Stimulated activated naive CD8-positive, alpha-beta T cell treated with anti-CD3 and anti-CD28 coated beads, Interleukin-15, Interleukin-2, amounts not matched to agents 100 ng/mL and 50 ng/mL, for 24 hours (primary cell): ENCODE data around the gene GRIK5.
"Not testable (repeated sequence)": the region's sequence is repeated elsewhere in the genome, so short reads cannot be mapped to it uniquely, and the experiment has no call there.

Source experiments
- H3K27ac Mint-ChIP-seq: one replicate; pipeline ENCODE4 v1.8.0; 2021; ENCODE audit warnings: mild to moderate bottlenecking, mixed read lengths
- H3K27me3 Mint-ChIP-seq: one replicate; pipeline ENCODE4 v1.8.0; 2021; ENCODE audit warnings: mixed read lengths
- H3K36me3 Mint-ChIP-seq: one replicate; pipeline ENCODE4 v1.8.0; 2021; ENCODE audit warnings: low read depth, mixed read lengths
- H3K4me1 Mint-ChIP-seq: one replicate; pipeline ENCODE4 v1.8.0; 2021; ENCODE audit warnings: low read depth, mixed read lengths
- H3K4me3 Mint-ChIP-seq: one replicate; pipeline ENCODE4 v1.8.0; 2021; ENCODE audit warnings: mild to moderate bottlenecking, mixed read lengths
- H3K9me3 Mint-ChIP-seq: one replicate; pipeline ENCODE4 v1.8.0; 2021; ENCODE audit warnings: mixed read lengths

The GRIK5 gene

DNA sequence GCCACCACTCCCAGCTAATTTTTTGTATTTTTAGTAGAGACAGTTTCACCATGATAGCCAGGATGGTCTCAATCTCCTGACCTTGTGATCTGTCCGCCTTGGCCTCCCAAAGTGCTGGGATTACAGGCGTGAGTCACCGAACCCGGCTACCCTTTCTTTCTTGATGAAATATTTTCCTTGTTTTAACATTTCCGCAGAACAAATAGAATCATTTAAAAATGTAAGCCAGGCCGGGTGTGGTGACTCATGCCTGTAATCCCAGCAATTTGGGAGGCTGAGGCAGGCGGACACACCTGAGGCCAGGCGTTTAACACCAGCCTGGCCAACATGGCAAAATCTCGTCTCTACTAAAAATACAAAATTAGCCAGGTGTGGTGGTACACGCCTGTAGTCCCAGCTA is 30.2 kb upstream of the GRIK5 start:
- not testable (repeated sequence) for H3K27ac Mint-ChIP-seq, H3K27me3 Mint-ChIP-seq, H3K4me1 Mint-ChIP-seq, H3K4me3 Mint-ChIP-seq, H3K9me3 Mint-ChIP-seq
- peaks cover 58% of the 10 kb centered on the region for H3K36me3 Mint-ChIP-seq

DNA sequence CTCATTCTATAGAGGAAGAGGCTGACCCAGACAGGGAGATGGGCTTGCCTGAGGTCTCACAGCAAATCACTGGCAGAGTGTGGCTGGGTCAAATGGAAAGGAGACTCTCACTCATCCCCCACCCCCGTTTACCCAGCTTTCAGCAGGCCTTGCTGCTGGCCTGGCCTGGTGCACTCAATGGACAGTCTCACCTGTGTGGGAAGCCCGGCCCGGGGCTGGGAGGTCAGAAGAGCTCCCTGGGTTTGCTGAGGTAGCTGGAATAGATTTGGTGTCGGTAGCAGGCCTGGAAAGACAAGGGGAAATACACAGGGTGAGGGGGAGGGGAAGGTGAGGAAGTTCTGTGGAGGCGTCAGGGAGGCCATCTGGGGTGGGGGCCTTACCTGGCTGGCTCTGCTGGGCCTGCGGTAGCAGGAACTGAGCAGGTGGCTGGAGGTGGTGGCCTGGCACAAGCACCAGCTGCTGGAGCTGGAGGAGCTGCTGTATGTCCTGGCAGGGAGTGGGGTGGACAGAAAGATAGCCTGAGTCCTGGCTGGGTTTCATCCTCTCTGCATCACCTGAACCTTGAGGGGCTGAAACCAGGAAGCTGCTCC is 29.4 kb upstream of the GRIK5 start:
- Mint-ChIP-seq H3K27ac (no peak overlapping the region), H3K27me3 (no peaks in the 10 kb centered on the region), H3K4me1 (peaks cover 3% of the 10 kb centered on the region), H3K4me3 (no peak overlapping the region), H3K36me3 (peaks cover 58% of the 10 kb centered on the region), H3K9me3 (no peaks in the 10 kb centered on the region)

DNA sequence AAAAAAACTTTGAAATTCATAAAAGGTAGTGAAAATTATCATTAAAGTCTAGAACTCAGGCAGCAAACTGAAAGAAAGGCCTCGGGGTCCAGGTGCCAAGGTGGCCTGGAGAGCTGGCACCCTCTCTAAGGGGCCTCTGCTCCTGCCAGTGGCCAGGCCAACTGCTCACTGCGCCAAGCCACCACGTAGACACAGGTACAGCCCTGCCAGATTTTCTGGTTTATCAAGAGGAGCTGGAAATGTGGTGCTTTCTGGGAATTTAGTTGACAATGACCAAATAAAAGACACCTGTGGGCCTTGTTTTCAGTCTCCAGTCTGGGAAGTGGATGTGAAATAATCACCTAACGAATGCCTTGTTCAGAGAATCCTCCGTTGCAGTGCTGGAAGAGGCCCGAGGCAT is 28.8 kb upstream of the GRIK5 start:
- no peaks in the 10 kb centered on the region for H3K9me3 Mint-ChIP-seq
- H3K27ac Mint-ChIP-seq, result no peak overlapping the region
- H3K36me3 Mint-ChIP-seq, result peaks cover 59% of the 10 kb centered on the region
- no peak overlapping the region for H3K4me3 Mint-ChIP-seq
- peaks cover 3% of the 10 kb centered on the region for H3K4me1 Mint-ChIP-seq
- H3K27me3 Mint-ChIP-seq, result no peaks in the 10 kb centered on the region

DNA sequence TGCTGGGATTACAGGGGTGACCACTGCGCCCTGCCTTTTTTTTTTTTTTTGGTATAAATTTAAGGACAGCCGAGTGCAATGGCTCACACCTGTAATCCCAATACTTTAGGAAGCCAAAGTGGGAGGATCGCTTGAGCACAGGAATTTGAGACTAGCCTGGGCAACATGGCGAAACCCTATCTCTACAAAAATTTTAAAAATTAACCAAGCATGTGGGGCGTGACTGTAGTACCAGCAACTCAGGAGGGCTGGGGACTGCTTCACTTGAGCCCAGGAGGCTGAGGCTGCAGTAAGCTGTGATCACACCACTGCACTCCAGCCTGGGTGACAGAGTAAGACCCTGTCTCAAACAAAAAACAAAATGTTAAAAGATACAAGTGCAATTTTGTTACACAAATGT is 27.5 kb upstream of the GRIK5 start:
- Mint-ChIP-seq H3K9me3 (no peaks in the 10 kb centered on the region), H3K4me3 (no peak overlapping the region), H3K27ac (no peak overlapping the region), H3K4me1 (peaks cover under 1% of the 10 kb centered on the region), H3K27me3 (no peaks in the 10 kb centered on the region), H3K36me3 (peaks cover 51% of the 10 kb centered on the region)

DNA sequence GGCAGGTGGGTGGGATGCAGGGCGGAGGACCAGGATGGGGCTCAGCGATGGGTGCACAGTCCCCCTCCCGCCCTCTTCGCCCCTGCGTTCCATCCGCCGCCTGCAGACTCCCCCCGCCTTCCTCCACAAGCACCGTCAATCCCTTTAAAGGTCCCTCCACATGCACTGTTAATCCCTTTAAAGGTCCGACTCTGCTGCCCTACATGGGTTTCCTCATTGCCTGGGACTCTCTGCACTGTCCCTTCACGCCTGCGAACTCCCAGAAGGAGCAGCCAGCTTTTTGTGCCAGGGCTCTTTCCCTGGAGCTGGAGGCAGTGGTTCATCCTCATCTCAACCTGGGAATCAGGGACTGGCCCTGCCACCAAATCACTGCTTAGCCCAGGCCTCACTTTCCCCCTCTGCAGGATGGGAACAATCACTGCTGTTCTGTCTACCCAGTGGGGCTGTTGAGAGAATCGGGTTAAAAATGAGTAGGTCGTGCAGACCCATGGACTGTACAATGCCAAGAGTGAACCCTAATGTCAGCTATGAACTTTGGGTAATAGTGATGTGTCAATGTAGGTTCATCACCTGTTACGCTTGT is 26.3 kb upstream of the GRIK5 start:
- no peak overlapping the region for H3K4me3 Mint-ChIP-seq

DNA sequence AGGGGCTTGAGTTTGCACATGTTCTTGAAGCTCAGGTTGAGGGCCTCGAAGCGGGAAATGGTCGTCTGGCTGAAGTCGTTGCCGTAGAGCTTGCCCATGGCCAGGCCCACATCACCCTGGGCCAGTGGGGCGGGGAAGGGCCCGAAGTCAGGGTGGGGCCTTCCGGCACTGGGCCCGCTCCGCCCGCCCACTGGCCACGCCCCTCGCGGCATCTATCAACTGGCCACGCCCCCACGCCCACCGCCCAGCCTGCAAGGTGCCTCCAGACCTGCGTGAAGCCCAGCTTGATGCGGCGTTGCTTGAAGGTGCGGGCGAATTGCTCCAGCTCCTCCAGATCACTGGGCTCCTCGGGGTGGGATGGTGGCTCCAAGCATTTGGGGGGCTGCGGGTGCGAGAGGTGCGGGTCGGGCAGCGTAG is 25.8 kb upstream of the GRIK5 start:
- Mint-ChIP-seq H3K36me3 (peaks cover 51% of the 10 kb centered on the region), H3K4me1 (peaks cover 9% of the 10 kb centered on the region), H3K4me3 (no peak overlapping the region)

More for the DNA sequence above, 26.3 kb upstream of the GRIK5 start:
- Mint-ChIP-seq H3K27ac (no peak overlapping the region), H3K9me3 (no peaks in the 10 kb centered on the region), H3K4me1 (peaks cover 4% of the 10 kb centered on the region), H3K36me3 (peaks cover 52% of the 10 kb centered on the region), H3K27me3 (no peaks in the 10 kb centered on the region)

DNA sequence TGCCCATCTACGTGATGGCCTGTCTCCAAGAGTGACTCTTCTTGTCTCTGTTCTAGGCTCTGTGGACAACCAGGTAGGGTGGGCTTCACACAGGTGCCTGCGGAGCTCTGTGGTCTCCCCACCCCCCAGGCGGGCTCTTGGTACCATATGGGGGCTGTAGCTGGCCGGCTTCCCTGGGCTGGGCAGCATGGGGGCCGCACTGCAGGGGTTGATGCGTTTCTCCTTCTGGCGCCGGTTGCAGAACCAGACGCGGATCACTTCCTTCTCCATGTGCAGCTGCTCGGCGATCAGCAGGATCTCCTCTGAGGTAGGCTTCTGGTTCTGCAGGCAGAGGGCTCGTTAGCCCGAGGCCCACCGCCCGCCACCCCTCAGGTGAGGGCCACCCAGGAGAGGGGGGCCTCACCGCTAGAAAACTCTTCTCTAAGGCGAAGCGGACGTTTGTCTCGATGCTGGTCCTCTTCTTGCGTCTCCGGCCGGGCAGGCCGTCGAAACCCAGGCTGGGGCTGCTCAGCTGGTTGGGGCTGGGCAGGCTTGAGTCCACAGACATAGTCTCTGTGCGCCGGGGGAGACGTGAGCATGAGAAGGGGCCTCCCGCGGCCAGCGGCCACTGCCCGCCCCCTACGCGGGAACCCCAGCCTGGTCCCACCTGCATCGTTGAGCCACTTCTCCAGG is 25.3 kb upstream of the GRIK5 start:
- Mint-ChIP-seq H3K27me3 (no peaks in the 10 kb centered on the region), H3K9me3 (no peaks in the 10 kb centered on the region), H3K27ac (no peak overlapping the region), H3K4me1 (peaks cover 13% of the 10 kb centered on the region), H3K4me3 (no peak overlapping the region), H3K36me3 (peaks cover 55% of the 10 kb centered on the region)

More for the DNA sequence above, 25.8 kb upstream of the GRIK5 start:
- no peak overlapping the region for H3K27ac Mint-ChIP-seq
- H3K9me3 Mint-ChIP-seq, result no peaks in the 10 kb centered on the region
- no peaks in the 10 kb centered on the region for H3K27me3 Mint-ChIP-seq

DNA sequence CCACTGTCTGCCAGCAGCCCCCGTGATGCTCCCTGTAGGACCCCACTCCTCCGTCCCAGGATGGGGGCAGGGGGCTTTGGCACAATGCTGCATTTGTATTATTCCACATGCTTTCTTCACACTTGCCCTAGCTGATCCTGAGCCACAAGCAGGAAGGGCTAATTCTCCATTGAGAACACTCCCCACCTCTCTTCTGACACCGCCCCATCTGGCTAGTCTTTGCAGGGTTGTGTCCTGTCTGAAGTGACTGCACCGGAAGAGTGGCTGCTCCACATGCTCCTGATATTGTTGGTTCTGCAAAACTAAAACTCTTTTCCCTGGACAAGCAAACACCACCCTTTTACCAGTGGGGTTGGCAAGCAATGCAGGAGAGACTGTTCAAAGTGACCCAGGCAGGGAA is 23.9 kb upstream of the GRIK5 start:
- H3K4me3 Mint-ChIP-seq, result no peak overlapping the region
- peaks cover 50% of the 10 kb centered on the region for H3K36me3 Mint-ChIP-seq
- H3K9me3 Mint-ChIP-seq, result no peaks in the 10 kb centered on the region
- H3K27me3 Mint-ChIP-seq, result no peaks in the 10 kb centered on the region
- no peak overlapping the region for H3K27ac Mint-ChIP-seq
- peaks cover 27% of the 10 kb centered on the region for H3K4me1 Mint-ChIP-seq

DNA sequence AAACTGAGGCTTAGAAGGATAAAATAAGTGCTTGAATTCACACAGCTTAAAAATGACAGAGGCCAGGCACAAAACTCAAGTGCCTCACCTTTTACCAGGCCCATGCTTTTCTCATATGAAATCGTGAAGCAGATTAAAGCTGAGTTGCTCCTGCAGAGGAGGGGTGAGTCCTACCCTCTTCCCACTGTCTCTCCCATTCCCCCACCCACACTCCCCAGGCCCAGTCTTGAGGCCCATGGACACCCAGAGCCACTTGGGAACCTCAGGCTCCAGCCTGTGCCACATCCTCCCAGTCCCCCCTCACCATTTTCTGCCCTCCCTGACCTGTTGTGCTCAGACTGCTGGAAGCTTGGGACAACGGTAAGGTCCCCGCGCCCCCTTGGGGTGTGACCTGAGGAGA is 23.5 kb upstream of the GRIK5 start:
- Mint-ChIP-seq H3K36me3 (peaks cover 46% of the 10 kb centered on the region), H3K4me1 (peaks cover 31% of the 10 kb centered on the region), H3K9me3 (no peaks in the 10 kb centered on the region), H3K27me3 (no peaks in the 10 kb centered on the region), H3K4me3 (no peak overlapping the region), H3K27ac (no peak overlapping the region)

DNA sequence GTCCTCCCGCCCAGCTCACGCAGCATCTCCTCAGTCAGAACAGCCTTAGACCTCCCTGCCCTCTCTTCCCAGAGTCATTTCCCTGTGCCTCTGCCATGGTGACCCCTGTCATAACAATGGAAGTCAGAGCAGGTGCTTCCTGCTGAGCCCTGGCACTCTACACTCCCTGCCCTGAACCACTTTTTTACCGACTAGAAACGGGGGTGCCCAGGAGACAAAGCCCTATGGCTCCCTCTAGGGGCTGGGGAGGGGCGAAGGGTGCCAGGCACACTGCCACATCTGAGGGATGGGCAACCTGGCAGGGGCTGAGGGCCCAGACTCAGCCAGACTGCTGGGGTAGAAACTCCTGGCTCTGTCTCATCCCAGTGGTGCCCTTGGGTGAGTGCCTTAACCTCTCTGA is 22.3 kb upstream of the GRIK5 start:
- Mint-ChIP-seq H3K4me1 (peaks cover 38% of the 10 kb centered on the region), H3K9me3 (no peaks in the 10 kb centered on the region), H3K4me3 (no peak overlapping the region), H3K36me3 (peaks cover 43% of the 10 kb centered on the region), H3K27me3 (no peaks in the 10 kb centered on the region), H3K27ac (no peak overlapping the region)

DNA sequence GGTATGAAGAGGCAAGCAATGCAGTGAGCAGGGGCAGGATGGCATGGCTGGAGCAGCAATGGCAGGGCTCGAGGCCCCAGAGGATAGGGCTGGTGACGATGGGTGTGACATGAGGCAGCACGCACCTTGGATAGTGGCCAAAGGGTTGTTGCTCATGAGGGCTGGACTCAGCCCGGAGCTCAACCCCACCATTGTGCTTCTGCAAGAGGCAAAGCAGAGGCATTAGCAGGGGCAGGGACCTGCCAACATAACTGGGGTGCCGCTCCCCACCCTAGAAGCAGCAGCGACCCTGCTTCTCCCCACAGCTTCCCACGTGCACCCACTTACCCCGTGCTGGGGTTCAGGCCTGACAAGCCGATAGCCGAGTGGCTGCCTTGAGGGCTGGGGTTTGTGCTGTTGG is 21.7 kb upstream of the GRIK5 start:
- Mint-ChIP-seq H3K27me3 (no peaks in the 10 kb centered on the region), H3K27ac (no peak overlapping the region), H3K9me3 (no peaks in the 10 kb centered on the region), H3K4me3 (no peak overlapping the region), H3K36me3 (peaks cover 39% of the 10 kb centered on the region), H3K4me1 (peaks cover 38% of the 10 kb centered on the region)

DNA sequence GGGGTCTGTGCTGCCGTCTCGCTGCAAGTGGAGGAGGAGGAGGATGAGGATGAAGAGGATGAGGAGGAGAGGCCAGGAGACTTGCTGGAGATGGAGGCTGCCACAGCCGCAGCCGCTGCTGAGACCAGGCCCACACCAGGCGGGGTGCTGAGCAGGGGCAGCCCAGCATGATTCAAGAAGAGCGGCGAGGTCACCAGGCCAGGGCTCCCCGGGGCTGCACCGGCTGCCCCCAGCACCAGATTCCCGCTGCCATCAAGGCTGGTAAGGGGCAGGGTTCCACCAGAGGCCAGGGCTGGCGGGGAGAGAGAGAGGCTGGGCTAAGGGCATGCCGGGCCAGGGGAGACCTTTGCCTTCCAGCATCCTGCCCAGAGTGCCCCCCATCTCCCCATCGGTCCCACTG is 21.3 kb upstream of the GRIK5 start:
- Mint-ChIP-seq H3K36me3 (peaks cover 34% of the 10 kb centered on the region), H3K9me3 (no peaks in the 10 kb centered on the region), H3K4me3 (no peak overlapping the region), H3K27me3 (no peaks in the 10 kb centered on the region), H3K4me1 (peaks cover 38% of the 10 kb centered on the region), H3K27ac (no peak overlapping the region)

DNA sequence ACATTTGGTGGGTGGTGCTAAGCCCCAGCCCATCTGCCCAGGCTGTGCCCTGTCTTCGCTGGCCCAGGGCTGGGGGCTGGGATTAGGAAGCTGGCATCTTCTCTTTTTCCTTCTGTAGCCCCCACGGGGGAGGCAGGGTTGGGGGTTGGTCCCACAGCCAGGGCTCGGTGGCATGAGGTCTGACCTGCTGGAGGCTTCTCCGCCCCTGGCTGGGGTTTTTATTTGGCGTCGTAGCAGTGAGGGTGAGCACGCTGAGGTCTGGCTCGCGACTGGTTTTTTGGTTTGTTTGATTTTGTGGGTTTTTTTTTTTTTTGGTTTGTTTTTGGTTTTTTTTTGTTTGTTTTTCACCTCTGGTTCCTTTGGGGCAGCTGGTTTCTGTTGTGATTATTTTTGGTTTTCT is 20.7 kb upstream of the GRIK5 start:
- H3K4me1 Mint-ChIP-seq, result peaks cover 38% of the 10 kb centered on the region
- H3K9me3 Mint-ChIP-seq, result no peaks in the 10 kb centered on the region
- no peaks in the 10 kb centered on the region for H3K27me3 Mint-ChIP-seq
- no peak overlapping the region for H3K4me3 Mint-ChIP-seq
- peaks cover 32% of the 10 kb centered on the region for H3K36me3 Mint-ChIP-seq
- H3K27ac Mint-ChIP-seq, result peak overlapping the region; percentile 71

DNA sequence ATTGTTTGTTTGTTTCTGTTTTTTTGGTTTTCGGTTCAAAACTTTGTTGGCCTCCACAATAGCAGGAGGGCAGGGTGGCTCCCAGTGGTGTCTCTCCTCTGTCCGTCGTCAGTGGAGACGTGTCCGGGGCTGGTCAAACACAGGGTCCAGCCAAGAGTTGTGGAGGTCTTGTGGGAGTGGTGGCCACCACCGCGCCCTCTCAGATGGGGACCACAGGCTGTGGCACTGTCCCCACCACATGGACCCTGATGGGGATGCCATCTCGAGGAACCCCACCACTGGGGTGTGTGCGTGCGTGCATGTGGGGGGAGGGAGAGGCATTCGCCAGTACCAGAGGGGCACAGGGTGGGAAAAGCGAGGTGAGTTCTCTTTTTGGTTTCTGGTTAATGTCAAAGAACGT is 19.8 kb upstream of the GRIK5 start:
- Mint-ChIP-seq H3K4me1 (peaks cover 38% of the 10 kb centered on the region), H3K9me3 (no peaks in the 10 kb centered on the region), H3K4me3 (no peak overlapping the region), H3K27ac (no peak overlapping the region), H3K27me3 (no peaks in the 10 kb centered on the region), H3K36me3 (peaks cover 23% of the 10 kb centered on the region)

DNA sequence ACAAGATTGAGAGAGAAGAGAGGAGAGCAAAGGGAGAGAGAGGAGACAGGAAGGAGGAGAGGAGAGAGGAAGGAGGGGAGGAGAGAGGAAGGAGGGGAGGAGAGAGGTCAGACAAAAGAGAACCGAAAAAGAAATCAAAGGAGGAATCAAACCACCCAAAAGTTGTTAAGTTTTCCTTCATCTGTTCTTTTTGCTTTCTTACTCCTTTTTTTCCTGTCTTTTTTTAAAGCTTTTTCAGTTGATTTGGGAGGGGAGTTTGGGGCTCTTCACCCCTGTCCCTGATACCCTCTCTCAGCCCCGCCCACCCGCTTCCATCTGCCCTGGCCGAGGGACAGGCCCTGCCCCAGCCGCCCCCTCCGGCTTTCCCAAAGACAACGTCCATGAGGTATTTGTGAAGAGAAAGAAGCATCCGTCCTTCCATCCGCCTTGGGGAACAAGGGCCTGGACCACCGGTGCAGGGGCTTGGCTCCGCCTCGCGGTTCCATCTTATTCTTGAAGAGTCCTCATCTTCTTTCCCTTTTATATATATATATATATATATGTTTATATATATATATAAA is 19.3 kb upstream of the GRIK5 start:
- H3K27me3 Mint-ChIP-seq, result no peaks in the 10 kb centered on the region
- H3K36me3 Mint-ChIP-seq, result peaks cover 18% of the 10 kb centered on the region
- no peaks in the 10 kb centered on the region for H3K9me3 Mint-ChIP-seq
- peaks cover 38% of the 10 kb centered on the region for H3K4me1 Mint-ChIP-seq
- no peak overlapping the region for H3K27ac Mint-ChIP-seq
- H3K4me3 Mint-ChIP-seq, result no peak overlapping the region
